Colonic mucosa (tissue), 4 donors: ENCODE measurements around the gene BCORL1. TPM values are rescaled to one million over a fixed set of nuclear protein-coding genes. Genes with fewer than 3 reads are reported as not detected.

Source experiments
- DNase-seq: peaks from one replicate; pipeline ENCODE4 v3.0.0-alpha.2; 2020
- H3K27ac ChIP-seq: fragments of 200-600 bp; one replicate; pipeline ENCODE4 v1.8.0; 2021
- H3K27me3 ChIP-seq: fragments of 200-600 bp; one replicate; pipeline ENCODE4 v1.8.0; 2021
- H3K36me3 ChIP-seq: fragments of 200-600 bp; one replicate; pipeline ENCODE4 v1.8.0; 2021
- H3K4me1 ChIP-seq: fragments of 200-600 bp; one replicate; pipeline ENCODE4 v1.8.0; 2021; ENCODE audit warnings: mild to moderate bottlenecking
- H3K4me3 ChIP-seq: fragments of 200-600 bp; one replicate; pipeline ENCODE4 v1.8.0; 2021
- H3K9ac ChIP-seq, 2 donors: one replicate each; pipeline ENCODE4 v1.7.0; 2013; ENCODE audit warnings: control low read depth in 2 of 2, low read depth in 2 of 2, low read length in 2 of 2
- H3K9me3 ChIP-seq: fragments of 200-600 bp; one replicate; pipeline ENCODE4 v1.8.0; 2021
- CTCF ChIP-seq: fragments of 200-600 bp; IDR thresholded peaks from one replicate; pipeline ENCODE4 v1.8.0; 2022; ENCODE audit warnings: antibody characterized with exemption, mild to moderate bottlenecking
- intact Hi-C: fragments of 100-400 bp; cut with DNase I; formaldehyde crosslinking; loops from one replicate; pipeline ENCODE4 v1.14.1; 2022
- total RNA-seq, 2 donors: library from RNA; stranded (reverse); fragmentation: NEBNext Ultra II Directional in 1 of 2; extraction: Animal tissue kit (Norgen Biotek cat#: 25700) in 1 of 2; gene quantifications; one replicate each; pipeline ENCODE4 v1.2.1, GENCODE V29; 2021
- donor health status: healthy.
- donor health status: DM: no; HTN: no; CAD: no.
- donor health status: DM: no; HTN: no; CAD: no.

The BCORL1 gene
- total RNA-seq, 2 donors from 2014 or later, result 8.3 to 14.4 TPM

DNA sequence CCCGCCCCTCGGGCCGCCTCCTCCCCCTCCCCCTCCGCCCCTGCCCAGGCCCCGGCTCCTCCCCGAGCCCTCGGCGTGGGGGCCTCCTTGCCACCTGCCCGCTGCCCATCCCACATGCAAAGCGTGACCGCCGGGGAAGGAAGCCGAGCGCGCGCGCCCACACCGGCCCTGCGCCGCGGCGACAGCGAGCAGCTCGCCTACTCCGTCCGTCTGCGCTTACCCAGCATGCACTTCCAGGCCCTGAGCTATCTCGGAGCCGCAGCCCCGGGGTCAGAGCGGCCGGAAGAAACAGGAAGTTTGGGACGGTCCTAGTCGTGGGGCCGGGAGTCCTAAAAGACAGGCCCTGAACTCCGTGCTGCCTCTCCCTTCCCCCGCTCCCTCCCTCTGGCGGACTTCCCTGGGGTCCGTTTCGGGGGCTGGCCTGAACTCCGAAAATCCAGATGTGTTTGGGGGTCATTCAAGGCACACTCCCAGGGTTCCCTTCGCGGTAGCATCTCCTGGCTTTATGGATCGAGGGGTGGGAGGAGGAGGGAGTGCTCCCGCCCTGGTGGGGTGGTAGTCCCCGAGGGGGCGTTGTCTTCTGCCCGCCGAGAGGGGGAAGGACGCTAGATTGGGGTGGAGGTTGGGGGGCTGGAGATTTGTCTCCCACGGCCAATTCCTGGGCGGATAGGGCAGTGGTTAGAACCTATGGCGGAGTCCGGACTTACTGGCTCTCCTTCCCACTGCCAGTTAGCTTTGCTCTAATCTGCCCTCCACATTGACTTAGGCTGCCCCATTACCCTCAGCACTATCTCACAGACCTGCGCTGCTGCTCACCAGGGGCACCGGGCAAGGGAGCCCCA, 25.0 kb upstream of the BCORL1 start:
- peak; percentile 68 for DNase-seq
- no peak for TF ChIP-seq CTCF
- Histone ChIP-seq H3K27ac (peak overlapping the region; percentile 40), H3K36me3 (no peaks in the 10 kb centered on the region), H3K4me1 (no peaks in the 10 kb centered on the region), H3K9ac (peak overlapping the region; percentile 37 to 50), H3K27me3 (no peaks in the 10 kb centered on the region), H3K9me3 (no peaks in the 10 kb centered on the region), H3K4me3 (peak overlapping the region; percentile 27)
- intact Hi-C loops, result no loop called here

GRCh38 chrX:129958083-129958465, 24.4 kb upstream of the BCORL1 start:
- intact Hi-C loops, result no loop called here

GRCh38 chrX:129958814-129959492, 23.5 kb upstream of the BCORL1 start:
- DNase-seq, result no peak
- intact Hi-C loops, result no loop called here
- no peak for TF ChIP-seq CTCF
- Histone ChIP-seq H3K27ac (no peak overlapping the region), H3K4me1 (no peaks in the 10 kb centered on the region), H3K9me3 (no peaks in the 10 kb centered on the region), H3K27me3 (no peaks in the 10 kb centered on the region), H3K9ac (no peak overlapping the region), H3K4me3 (no peak overlapping the region), H3K36me3 (no peaks in the 10 kb centered on the region)

More at GRCh38 chrX:129958083-129958465, 24.4 kb upstream of the BCORL1 start:
- no peaks in the 10 kb centered on the region for H3K9me3 ChIP-seq
- no peaks in the 10 kb centered on the region for H3K4me1 ChIP-seq
- H3K4me3 ChIP-seq, result no peak overlapping the region
- no peaks in the 10 kb centered on the region for H3K27me3 ChIP-seq
- no peak for TF ChIP-seq CTCF
- H3K36me3 ChIP-seq, result no peaks in the 10 kb centered on the region
- DNase-seq, result no peak
- peak overlapping the region in 1 of 2 donors; percentile 37 for H3K9ac ChIP-seq
- no peak overlapping the region for H3K27ac ChIP-seq

DNA sequence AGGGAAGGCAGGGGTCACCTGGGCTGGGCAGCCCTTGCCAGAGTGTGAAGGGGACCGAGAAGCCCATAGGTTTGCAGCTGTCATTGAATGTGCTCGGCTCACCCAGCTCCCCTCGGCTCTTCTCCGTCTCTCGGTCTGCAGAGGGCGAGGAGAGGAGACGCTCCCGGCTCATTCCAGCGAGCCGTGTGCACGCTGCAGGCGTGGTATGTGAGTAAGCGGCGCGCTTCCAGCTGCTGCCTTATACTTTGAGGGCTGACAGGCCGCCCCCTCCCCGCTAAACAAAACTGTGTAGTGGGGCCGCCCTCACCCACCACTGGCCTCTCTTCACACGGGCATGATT, 23.0 kb upstream of the BCORL1 start:
- H3K4me1 ChIP-seq, result no peaks in the 10 kb centered on the region
- DNase-seq, result peak; percentile 33
- intact Hi-C loops, result no loop called here
- no peaks in the 10 kb centered on the region for H3K9me3 ChIP-seq
- no peak overlapping the region for H3K9ac ChIP-seq
- TF ChIP-seq CTCF, result no peak
- no peak overlapping the region for H3K27ac ChIP-seq
- no peak overlapping the region for H3K4me3 ChIP-seq
- no peaks in the 10 kb centered on the region for H3K36me3 ChIP-seq
- no peaks in the 10 kb centered on the region for H3K27me3 ChIP-seq

DNA sequence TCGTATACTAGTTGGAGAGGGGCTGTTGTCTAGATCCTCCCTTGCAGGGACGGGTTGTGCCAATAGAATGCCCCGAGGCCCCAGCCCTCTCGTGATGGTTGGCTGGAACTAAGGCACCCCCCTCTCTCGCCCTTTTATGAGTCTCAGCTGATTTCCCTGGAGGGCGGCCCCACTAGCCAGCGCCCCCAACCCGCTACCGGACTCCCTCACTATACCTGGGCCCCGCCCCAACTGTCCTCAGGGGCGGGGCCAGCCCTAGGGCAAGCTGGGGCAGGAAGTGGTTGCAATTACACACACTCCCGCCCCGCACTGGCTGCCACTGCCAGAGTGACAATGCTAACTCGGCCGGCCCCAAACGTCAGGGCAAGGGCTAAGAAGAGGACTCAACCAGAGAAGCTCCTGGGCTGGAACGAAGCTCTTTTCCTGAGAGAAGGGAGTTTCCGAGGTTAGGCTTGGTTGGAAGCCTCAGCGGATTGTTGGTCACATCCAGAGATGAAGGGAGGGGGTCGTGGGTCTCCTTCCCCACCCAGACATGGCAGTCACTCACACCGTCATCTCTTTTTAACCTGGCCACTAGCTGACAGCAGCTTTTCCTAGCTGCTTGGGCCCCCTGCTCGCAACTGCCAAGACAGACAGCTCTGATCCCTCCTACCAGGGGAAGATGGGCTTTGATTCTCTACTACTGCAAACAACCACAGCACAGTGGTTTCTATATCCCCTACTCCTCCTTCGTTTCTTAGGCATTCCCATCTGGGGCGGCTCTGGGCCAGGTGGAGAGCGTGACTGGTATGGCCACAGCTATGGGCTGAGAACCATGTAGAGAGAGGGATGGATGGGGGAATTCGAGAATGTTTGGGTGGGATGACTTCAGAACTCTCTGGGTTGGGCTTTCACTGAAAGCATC, 21.0 kb upstream of the BCORL1 start:
- intact Hi-C loops, result no loop called here
- no peak overlapping the region for H3K4me3 ChIP-seq
- TF ChIP-seq CTCF, result no peak

More for the DNA sequence above, 21.0 kb upstream of the BCORL1 start:
- Histone ChIP-seq H3K9me3 (no peaks in the 10 kb centered on the region), H3K36me3 (no peaks in the 10 kb centered on the region), H3K9ac (peak overlapping the region; percentile 35 to 60), H3K27me3 (no peaks in the 10 kb centered on the region), H3K4me1 (no peaks in the 10 kb centered on the region), H3K27ac (no peak overlapping the region)
- DNase-seq, result peak; percentile 81
